Calu3 (cell line): Measurements from ENCODE around the gene USH2A. TPM values are rescaled to one million over a fixed set of nuclear protein-coding genes. Genes with fewer than 3 reads are reported as not detected.

Experiments used
- BruUV-seq: library from RNA; stranded (reverse); fragments of 400-500 nt; replicated peaks from 2 replicates; lab custom pipeline; 2021; lab: Mats Ljungman, UMichigan
- CTCF ChIA-PET: fragments of 300-600 bp; sonication (Branson Sonifier 250); formaldehyde crosslinking; loops from one replicate; lab custom pipeline; 2022; ENCODE audit warnings: antibody characterized with exemption; lab: Charles Lee
- DNase-seq: peaks from one replicate; pipeline ENCODE4 v3.0.0; 2022
- H3K27ac Mint-ChIP-seq: one replicate; pipeline ENCODE4 v1.8.0; 2022; ENCODE audit warnings: mixed read lengths; ENCODE audit not compliant: unreplicated experiment
- H3K27me3 Mint-ChIP-seq: one replicate; pipeline ENCODE4 v1.8.0; 2022; ENCODE audit warnings: mixed read lengths; ENCODE audit not compliant: unreplicated experiment
- H3K36me3 Mint-ChIP-seq: one replicate; pipeline ENCODE4 v1.8.0; 2022; ENCODE audit warnings: mild to moderate bottlenecking, moderate library complexity, mixed read lengths; ENCODE audit not compliant: insufficient read depth, unreplicated experiment
- H3K4me1 Mint-ChIP-seq: one replicate; pipeline ENCODE4 v1.8.0; 2022; ENCODE audit warnings: mild to moderate bottlenecking, low read depth, mixed read lengths; ENCODE audit not compliant: unreplicated experiment
- H3K4me3 Mint-ChIP-seq: one replicate; pipeline ENCODE4 v1.8.0; 2022; ENCODE audit warnings: mild to moderate bottlenecking, low read depth, moderate library complexity, mixed read lengths; ENCODE audit not compliant: unreplicated experiment
- H3K9me3 Mint-ChIP-seq: one replicate; pipeline ENCODE4 v1.8.0; 2022; ENCODE audit warnings: low read depth, mixed read lengths; ENCODE audit not compliant: unreplicated experiment
- CTCF ChIP-seq: fragments of 200-600 bp; IDR thresholded peaks from one replicate; pipeline ENCODE4 v1.8.0; 2022; ENCODE audit warnings: antibody characterized with exemption; ENCODE audit not compliant: unreplicated experiment
- intact Hi-C: fragments of 100-400 bp; cut with micrococcal nuclease; formaldehyde crosslinking; loops from one replicate; pipeline ENCODE4 v1.10.0; 2022; ENCODE audit not compliant: unreplicated experiment
- total RNA-seq: library from RNA; stranded (reverse); gene quantifications from 2 replicates; pipeline ENCODE4 v1.2.3, GENCODE V29; 2022

USH2A gene
- total RNA-seq, 1 experiment from 2014 or later = not detected

GRCh38 chr1:215970406-215970805 lies 452.8 kb downstream of the USH2A start:
- intact Hi-C loops = no loop called here
- no peaks in the 10 kb centered on the region for H3K27me3 Mint-ChIP-seq
- TF ChIP-seq CTCF = no peak
- BruUV-seq = no TSS peak
- peaks cover 18% of the 10 kb centered on the region for H3K4me1 Mint-ChIP-seq
- H3K36me3 Mint-ChIP-seq = no peaks in the 10 kb centered on the region
- CTCF ChIA-PET = interaction anchor here (1.9 kb wide), 1 partner anchor 17 kb away, joined by 5 read pairs; no protein-coding TSS in a partner anchor
- H3K27ac Mint-ChIP-seq = no peak overlapping the region
- DNase-seq = no peak
- H3K4me3 Mint-ChIP-seq = no peak overlapping the region
- H3K9me3 Mint-ChIP-seq = no peaks in the 10 kb centered on the region

DNA sequence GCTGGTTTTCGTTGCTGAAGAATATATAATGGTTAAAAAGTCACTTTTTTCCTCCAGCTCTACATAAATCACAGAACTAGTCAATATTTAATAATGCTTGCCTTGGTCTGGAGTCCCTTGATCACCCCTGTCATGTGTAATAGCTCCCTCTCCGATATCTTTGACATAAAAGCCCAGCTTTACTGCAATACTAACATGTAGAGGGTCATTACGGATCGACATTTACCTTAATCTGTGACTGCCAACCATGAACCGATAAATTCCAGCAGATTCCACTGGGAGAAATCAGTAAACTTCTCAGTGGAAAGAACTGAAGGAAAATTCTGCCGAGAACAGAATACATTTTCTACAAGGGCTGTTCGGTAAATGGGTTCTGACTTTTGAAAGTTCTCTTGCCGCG lies 459.6 kb downstream of the USH2A start:
- intact Hi-C loops = no loop called here
- Mint-ChIP-seq H3K9me3 (no peaks in the 10 kb centered on the region), H3K36me3 (no peaks in the 10 kb centered on the region), H3K4me3 (no peak overlapping the region), H3K27ac (no peak overlapping the region), H3K4me1 (no peaks in the 10 kb centered on the region), H3K27me3 (no peaks in the 10 kb centered on the region)
- TF ChIP-seq CTCF = no peak
- no peak for DNase-seq
- CTCF ChIA-PET = interaction anchor here (1.1 kb wide), 1 partner anchor 24 kb away, joined by 3 read pairs; no protein-coding TSS in a partner anchor
- BruUV-seq = no TSS peak

- Mint-ChIP-seq H3K4me1 (no peaks in the 10 kb centered on the region), H3K27ac (no peak overlapping the region), H3K4me3 (no peak overlapping the region), H3K9me3 (no peaks in the 10 kb centered on the region), H3K27me3 (no peaks in the 10 kb centered on the region), H3K36me3 (no peaks in the 10 kb centered on the region)
- BruUV-seq = no TSS peak
- no peak for TF ChIP-seq CTCF
- intact Hi-C loops = no loop called here
- no peak for DNase-seq
- CTCF ChIA-PET = interaction anchor here (1.1 kb wide), 1 partner anchor 24 kb away, joined by 3 read pairs; no protein-coding TSS in a partner anchor
Observed at GRCh38 chr1:215963040-215963439, 460.2 kb downstream of the USH2A start.

- Mint-ChIP-seq H3K9me3 (no peaks in the 10 kb centered on the region), H3K4me1 (peaks cover 8% of the 10 kb centered on the region), H3K4me3 (no peak overlapping the region), H3K27me3 (no peaks in the 10 kb centered on the region), H3K27ac (peak overlapping the region; percentile 3), H3K36me3 (no peaks in the 10 kb centered on the region)
- no TSS peak for BruUV-seq
- intact Hi-C loops = no loop called here
- no peak for TF ChIP-seq CTCF
- no peak for DNase-seq
- CTCF ChIA-PET = interaction anchor here (0.5 kb wide), 1 partner anchor 12 kb away, joined by 6 read pairs; no protein-coding TSS in a partner anchor
Observed at GRCh38 chr1:215958841-215959240, 464.4 kb downstream of the USH2A start.
